Esophagus muscularis mucosa (tissue), 4 donors: ENCODE data around the gene TMPRSS9. TPM values are rescaled to one million over a fixed set of nuclear protein-coding genes. Genes with fewer than 3 reads are reported as not detected.

Experiments used
- DNase-seq: peaks from one replicate; pipeline ENCODE4 v3.0.0-alpha.2; 2017; ENCODE audit errors: extremely low spot score
- H3K27ac ChIP-seq, 4 donors: fragments of 200-600 bp; sonication (generic); replicated peaks in 1 of 4; 1 replicate in 3 of 4; 2 replicates in 1 of 4; pipeline ENCODE4 v1.5.1; 2016 to 2019; ENCODE audit warnings: mild to moderate bottlenecking in 1 of 4
- H3K27me3 ChIP-seq, 4 donors: fragments of 200-600 bp; sonication (generic); one replicate each; pipeline versions ENCODE4 v1.5.1 to v1.6.0; 2016 to 2019
- H3K36me3 ChIP-seq, 4 donors: fragments of 200-600 bp; sonication (generic); one replicate each; pipeline ENCODE4 v1.5.1; 2016 to 2019
- H3K4me1 ChIP-seq, 4 donors: fragments of 200-600 bp; sonication (generic); one replicate each; pipeline ENCODE4 v1.5.1; 2016 to 2019
- H3K4me3 ChIP-seq, 4 donors: fragments of 200-600 bp; sonication (generic); 1 replicate in 2 of 4; 2 replicates in 2 of 4; pipeline ENCODE4 v1.5.1; 2016 to 2019; ENCODE audit warnings: mild to moderate bottlenecking in 4 of 4, moderate library complexity in 1 of 4
- H3K9me3 ChIP-seq, 4 donors: fragments of 200-600 bp; sonication (generic); 1 replicate in 3 of 4; 2 replicates in 1 of 4; pipeline ENCODE4 v1.5.1; 2016 to 2019
- EP300 ChIP-seq: sonication (generic); formaldehyde crosslinking; IDR thresholded peaks from one replicate; pipeline ENCODE4 v1.6.1; 2017; ENCODE audit warnings: antibody characterized with exemption
- POLR2A ChIP-seq: fragments of 450-650 bp; IDR thresholded peaks from one replicate; pipeline ENCODE4 v1.6.1; 2017; ENCODE audit warnings: antibody characterized with exemption, moderate library complexity, mild to moderate bottlenecking, low read depth
- POLR2AphosphoS5 ChIP-seq, 2 donors: sonication (generic); formaldehyde crosslinking; IDR thresholded peaks; one replicate each; pipeline ENCODE4 v1.6.1; 2017; ENCODE audit warnings: antibody characterized with exemption in 2 of 2
- WGBS: methylation state at CpG from one replicate; pipeline ENCODE4 v1.1.5; 2018; 5-methylcytosine and 5-hydroxymethylcytosine counted together
- intact Hi-C: fragments of 100-400 bp; cut with DNase I; formaldehyde crosslinking; loops from one replicate; pipeline ENCODE4 v1.15.1; 2023
- total RNA-seq, 4 donors: library from RNA; depleted of rRNA; stranded (reverse); fragments of >200 nt; gene quantifications; one replicate each; pipeline versions ENCODE4 v1.1.0 to v1.2.1, GENCODE V29; 2016
- TF ChIP-seq, protein P1 (sequence below), 3 experiments: fragments of 200-600 bp in 2 of 3; fragments of 450-650 bp in 1 of 3; sonication (generic) in 2 of 3; IDR thresholded peaks; one replicate each; pipeline ENCODE4 v1.5.1; 2017 to 2019; ENCODE audit warnings: antibody characterized with exemption in 3 of 3, mild to moderate bottlenecking in 2 of 3, moderate library complexity in 1 of 3

Gene TMPRSS9
- total RNA-seq, 4 donors from 2014 or later, result 0.17 TPM; not detected in 3

DNA sequence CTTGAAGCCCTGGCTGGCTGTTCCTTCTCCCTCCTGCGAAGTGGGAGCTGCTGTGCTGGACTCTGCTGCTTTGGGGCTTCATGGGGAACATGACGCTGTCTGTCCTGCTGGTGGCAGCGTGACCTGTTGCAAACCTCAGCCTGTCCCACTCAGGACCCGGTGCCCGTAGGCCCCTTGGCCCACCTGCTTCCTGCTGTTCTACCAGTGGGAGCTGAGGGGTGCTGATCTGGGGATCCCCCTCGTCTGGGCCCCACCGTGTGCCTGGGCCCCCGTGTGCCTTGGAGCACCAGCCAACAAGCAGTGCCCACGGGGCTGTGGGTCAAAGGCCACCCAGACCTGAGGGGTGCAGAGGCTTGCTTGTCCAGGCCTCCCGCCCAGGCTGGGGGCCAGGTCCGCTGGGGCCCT, 26.3 kb upstream of the TMPRSS9 start:
- Histone ChIP-seq H3K9me3 (no peaks in the 10 kb centered on the region), H3K27ac (no peak overlapping the region), H3K36me3 (peaks cover 0 to 25% (median 15%) of the 10 kb centered on the region in 4 donors), H3K4me3 (no peak overlapping the region), H3K27me3 (no peaks in the 10 kb centered on the region), H3K4me1 (peaks cover 42 to 71% (median 62%) of the 10 kb centered on the region in 4 donors)
- no peak for DNase-seq
- WGBS, result 71% methylated on average over 4 of the region's 11 CpGs
- TF ChIP-seq POLR2AphosphoS5 (IDR thresholded peaks at IDR 0.05) (no peak), EP300 (no peak), POLR2A (no peak)
- TF ChIP-seq, protein P1, sequence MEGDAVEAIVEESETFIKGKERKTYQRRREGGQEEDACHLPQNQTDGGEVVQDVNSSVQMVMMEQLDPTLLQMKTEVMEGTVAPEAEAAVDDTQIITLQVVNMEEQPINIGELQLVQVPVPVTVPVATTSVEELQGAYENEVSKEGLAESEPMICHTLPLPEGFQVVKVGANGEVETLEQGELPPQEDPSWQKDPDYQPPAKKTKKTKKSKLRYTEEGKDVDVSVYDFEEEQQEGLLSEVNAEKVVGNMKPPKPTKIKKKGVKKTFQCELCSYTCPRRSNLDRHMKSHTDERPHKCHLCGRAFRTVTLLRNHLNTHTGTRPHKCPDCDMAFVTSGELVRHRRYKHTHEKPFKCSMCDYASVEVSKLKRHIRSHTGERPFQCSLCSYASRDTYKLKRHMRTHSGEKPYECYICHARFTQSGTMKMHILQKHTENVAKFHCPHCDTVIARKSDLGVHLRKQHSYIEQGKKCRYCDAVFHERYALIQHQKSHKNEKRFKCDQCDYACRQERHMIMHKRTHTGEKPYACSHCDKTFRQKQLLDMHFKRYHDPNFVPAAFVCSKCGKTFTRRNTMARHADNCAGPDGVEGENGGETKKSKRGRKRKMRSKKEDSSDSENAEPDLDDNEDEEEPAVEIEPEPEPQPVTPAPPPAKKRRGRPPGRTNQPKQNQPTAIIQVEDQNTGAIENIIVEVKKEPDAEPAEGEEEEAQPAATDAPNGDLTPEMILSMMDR (IDR thresholded peaks at IDR 0.05), result no peak
- intact Hi-C loops, result no loop called here

DNA sequence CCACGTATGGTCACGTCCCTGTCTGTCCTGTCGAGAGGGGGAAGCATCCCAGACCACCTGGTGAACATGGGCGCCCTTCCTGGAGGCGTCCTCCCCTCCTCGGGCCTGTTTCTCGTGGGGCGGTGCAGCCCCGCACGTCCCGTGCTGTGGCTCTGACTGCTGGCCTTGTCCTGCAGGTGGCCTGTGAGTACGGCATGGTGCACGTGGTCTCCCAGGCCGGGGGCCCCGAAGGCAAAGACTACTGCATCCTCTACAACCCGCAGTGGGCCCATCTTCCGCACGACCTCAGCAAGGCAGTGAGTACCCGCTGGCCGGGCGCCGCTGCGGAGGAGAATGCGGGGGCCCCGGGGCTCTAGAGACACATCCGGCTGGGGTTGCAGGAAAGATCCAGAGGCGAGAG, 25.6 kb upstream of the TMPRSS9 start:
- TF ChIP-seq, protein P1 (IDR thresholded peaks at IDR 0.05), result no peak
- TF ChIP-seq POLR2A, result no peak
- no peak for TF ChIP-seq POLR2AphosphoS5 (IDR thresholded peaks at IDR 0.05)
- TF ChIP-seq EP300, result no peak
- peaks cover 37 to 65% (median 55%) of the 10 kb centered on the region in 4 donors for H3K4me1 ChIP-seq
- H3K9me3 ChIP-seq, result no peaks in the 10 kb centered on the region
- H3K27ac ChIP-seq, result no peak overlapping the region
- DNase-seq, result no peak
- peaks cover 0 to 31% (median 20%) of the 10 kb centered on the region in 4 donors for H3K36me3 ChIP-seq
- no peaks in the 10 kb centered on the region for H3K27me3 ChIP-seq
- WGBS, result 96% methylated on average over 27 of the region's 27 CpGs
- no peak overlapping the region for H3K4me3 ChIP-seq
- intact Hi-C loops, result no loop called here

DNA sequence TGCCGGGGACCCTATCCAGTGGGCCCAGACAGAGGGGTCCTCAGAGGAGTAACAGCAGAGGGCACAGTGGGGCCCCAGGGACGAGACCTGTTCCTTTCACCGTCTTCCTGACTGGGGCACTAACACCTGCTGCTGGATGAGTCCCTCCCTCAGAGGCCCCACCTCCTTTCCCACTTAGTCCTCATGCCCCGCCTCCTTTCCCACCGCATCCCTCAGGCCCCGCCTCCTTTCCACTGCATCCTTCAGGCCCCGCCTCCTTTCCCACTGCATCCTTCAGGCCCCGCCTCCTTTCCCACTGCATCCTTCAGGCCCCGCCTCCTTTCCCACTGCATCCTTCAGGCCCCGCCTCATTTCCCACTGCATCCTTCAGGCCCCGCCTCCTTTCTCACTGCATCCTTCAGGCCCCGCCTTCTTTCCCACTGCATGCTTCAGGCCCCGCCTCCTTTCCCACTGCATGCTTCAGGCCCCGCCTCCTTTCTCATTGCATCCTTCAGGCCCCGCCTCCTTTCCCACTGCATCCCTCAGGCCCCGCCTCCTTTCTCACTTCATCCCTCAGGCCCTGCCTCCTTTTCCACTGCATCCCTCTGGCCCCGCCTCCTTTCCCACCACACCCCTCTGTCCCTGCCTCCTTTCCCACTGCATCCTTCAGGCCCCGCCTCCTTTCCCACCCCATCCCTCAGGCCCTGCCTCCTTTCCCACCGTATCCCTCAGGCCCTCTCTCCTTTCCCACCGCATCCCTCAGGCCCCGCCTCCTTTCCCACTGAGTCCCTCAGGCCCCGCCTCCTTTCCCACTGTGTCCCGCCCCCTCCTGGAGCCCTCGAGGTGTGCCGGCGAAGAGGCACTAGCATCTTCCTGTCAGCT, 24.8 kb upstream of the TMPRSS9 start:
- peaks cover 3 to 39% (median 28%) of the 10 kb centered on the region in 4 donors for H3K36me3 ChIP-seq
- no peak overlapping the region for H3K4me3 ChIP-seq
- no peaks in the 10 kb centered on the region for H3K9me3 ChIP-seq
- no peak for TF ChIP-seq POLR2AphosphoS5 (IDR thresholded peaks at IDR 0.05)
- TF ChIP-seq EP300, result no peak
- TF ChIP-seq POLR2A, result no peak
- TF ChIP-seq, protein P1 (IDR thresholded peaks at IDR 0.05), result no peak
- H3K4me1 ChIP-seq, result peaks cover 29 to 57% (median 48%) of the 10 kb centered on the region in 4 donors
- no peak for DNase-seq
- intact Hi-C loops, result no loop called here
- 93% methylated on average over 25 of the region's 26 CpGs for WGBS
- no peak overlapping the region for H3K27ac ChIP-seq
- no peaks in the 10 kb centered on the region for H3K27me3 ChIP-seq

DNA sequence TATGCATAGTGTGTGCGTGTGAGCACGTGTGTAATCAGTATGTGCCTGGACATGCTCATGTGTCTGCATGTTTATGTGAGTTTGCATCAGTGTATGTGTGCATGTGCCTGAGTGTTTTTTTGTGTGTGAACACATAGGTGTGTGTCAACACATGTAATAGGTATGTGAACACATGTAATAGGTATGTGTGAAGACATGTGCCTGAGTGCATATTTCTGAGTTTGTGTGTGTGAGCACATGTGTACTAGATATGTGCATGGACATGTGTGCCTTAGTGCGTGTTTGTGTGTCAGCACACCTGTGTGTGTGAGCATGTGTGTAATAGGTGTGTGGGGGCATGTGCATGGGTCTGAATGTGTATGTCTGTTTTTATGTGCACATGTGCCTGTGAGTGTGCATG, 24.2 kb upstream of the TMPRSS9 start:
- peaks cover 23 to 50% (median 41%) of the 10 kb centered on the region in 4 donors for H3K4me1 ChIP-seq
- 85% methylated on average over 3 of the region's 3 CpGs for WGBS

More for the DNA sequence above, 24.2 kb upstream of the TMPRSS9 start:
- no peaks in the 10 kb centered on the region for H3K27me3 ChIP-seq
- H3K4me3 ChIP-seq, result no peak overlapping the region
- TF ChIP-seq, protein P1 (IDR thresholded peaks at IDR 0.05), result no peak
- TF ChIP-seq EP300 (no peak), POLR2AphosphoS5 (IDR thresholded peaks at IDR 0.05) (no peak), POLR2A (no peak)
- peaks cover 7 to 45% (median 35%) of the 10 kb centered on the region in 4 donors for H3K36me3 ChIP-seq
- intact Hi-C loops, result no loop called here
- DNase-seq, result no peak
- H3K27ac ChIP-seq, result no peak overlapping the region
- H3K9me3 ChIP-seq, result no peaks in the 10 kb centered on the region
